ENCODE data around the gene HPS6. TPM values are rescaled to one million over a fixed set of nuclear protein-coding genes. Genes with fewer than 3 reads are reported as not detected.
"Not testable (repeated sequence)": the region's sequence is repeated elsewhere in the genome, so short reads cannot be mapped to it uniquely, and the experiment has no call there.

HPS6 gene
- total RNA-seq, 1 experiment from 2014 or later, result 31.7 TPM

- Histone ChIP-seq H3K27me3 (ENCODE audit: insufficient read depth, low read length) (no peaks in the 10 kb centered on the region), H3K79me2 (ENCODE audit: insufficient read depth, low read length) (no peaks in the 10 kb centered on the region), H3K4me3 (replicated peaks in 1 of 2; ENCODE audit: low read depth in 1 of 2, low read length in 2 of 2) (no peak overlapping the region), H3K9ac (ENCODE audit: low read length) (no peak overlapping the region), H4K20me1 (ENCODE audit: insufficient read depth) (no peaks in the 10 kb centered on the region), H3K4me1 (ENCODE audit: control insufficient read depth in 1 of 2, insufficient read depth in 2 of 2, low read length in 2 of 2) (no peaks in the 10 kb centered on the region), H2AFZ (ENCODE audit: low read depth, low read length, poor library complexity, severe bottlenecking) (no peak overlapping the region), H3K36me3 (ENCODE audit: control insufficient read depth in 1 of 2, insufficient read depth in 2 of 2, low read length in 2 of 2) (peaks cover 15 to 27% of the 10 kb centered on the region in 2 experiments; a peak in 3 of 4 replicates), H3K9me2 (ENCODE audit: insufficient read depth) (no peaks in the 10 kb centered on the region), H3K9me3 (ENCODE audit: control insufficient read depth in 1 of 2, insufficient read depth in 1 of 2, low read depth in 1 of 2, low read length in 2 of 2) (no peaks in the 10 kb centered on the region), H3K27ac (ENCODE audit: low read depth, low read length) (no peak overlapping the region), H3K4me2 (ENCODE audit: low read length) (no peak overlapping the region)
- intact Hi-C loops (cut with micrococcal nuclease), result no loop called here
- BruUV-seq (replicated peaks), result no TSS peak
- ATAC-seq (no peak), DNase-seq (ENCODE audit: low read depth, low spot score) (no peak)
- ChIA-PET POLR2A (interaction anchor here (1.1 to 1.5 kb wide), 2 partner anchors 10 to 22 kb away, joined by 3 to 4 read pairs; partner anchors contain the start of gene ARMH3), RAD21 (ENCODE audit: low non-redundant PET in 1 of 2, low total read pairs in 2 of 2, uncharacterized antibody in 2 of 2, unreplicated experiment in 2 of 2) (interaction anchor here in 1 of 2 experiments (0.7 kb wide), 1 partner anchor 16 kb away, joined by 3 read pairs; no protein-coding TSS in a partner anchor), CTCF (interaction anchor here (1.6 kb wide), 1 partner anchor 24 kb away, joined by 5 read pairs; no protein-coding TSS in a partner anchor)
- TF ChIP-seq SIN3A (IDR thresholded peaks at IDR 0.05; ENCODE audit: low read depth), result no peak
- no peak for TF ChIP-seq EZH2phosphoT487 (IDR thresholded peaks at IDR 0.05; ENCODE audit: borderline replicate concordance)
- TF ChIP-seq POLR2AphosphoS5 (IDR thresholded peaks at IDR 0.05; ENCODE audit: low read depth, low read length), result no peak
- TF ChIP-seq ZNF274 (IDR thresholded peaks at IDR 0.05; ENCODE audit: low read depth, low read length), result no peak
- no peak for TF ChIP-seq CTCF (IDR thresholded peaks at IDR 0.05 in 2 of 3, conservative IDR thresholded peaks at IDR 0.05 in 1 of 3; ENCODE audit: borderline replicate concordance in 1 of 3, insufficient read depth in 1 of 3, low read depth in 2 of 3, low read length in 2 of 3)
- no peak for TF ChIP-seq CEBPB (IDR thresholded peaks at IDR 0.05; ENCODE audit: low read depth)
- no peak for TF ChIP-seq YY1 (IDR thresholded peaks at IDR 0.05; ENCODE audit: extremely low read depth, insufficient replicate concordance, low read depth, low read length)
- TF ChIP-seq ZBTB33 (IDR thresholded peaks at IDR 0.05; ENCODE audit: extremely low read depth, insufficient replicate concordance, low read length), result no peak
- TF ChIP-seq MAX (IDR thresholded peaks at IDR 0.05), result no peak
- no peak for TF ChIP-seq POLR2A (IDR thresholded peaks at IDR 0.05; ENCODE audit: borderline replicate concordance, extremely low read depth, insufficient read depth, insufficient read length)
- TF ChIP-seq SP1 (IDR thresholded peaks at IDR 0.05; ENCODE audit: low read depth), result no peak
These were observed 31.4 kb upstream of the HPS6 start for GRCh38 chr10:102033787-102034186.

- H3K9me3 ChIP-seq (ENCODE audit: control insufficient read depth in 1 of 2, insufficient read depth in 1 of 2, low read depth in 1 of 2, low read length in 2 of 2); RAD21 ChIA-PET (ENCODE audit: low non-redundant PET in 1 of 2, low total read pairs in 2 of 2, uncharacterized antibody in 2 of 2, unreplicated experiment in 2 of 2); DNase-seq (ENCODE audit: low read depth, low spot score); H3K4me3 ChIP-seq (replicated peaks in 1 of 2; ENCODE audit: low read depth in 1 of 2, low read length in 2 of 2); H4K20me1 ChIP-seq (ENCODE audit: insufficient read depth); CTCF ChIA-PET; H3K9me2 ChIP-seq (ENCODE audit: insufficient read depth); intact Hi-C loops (cut with micrococcal nuclease); H3K4me2 ChIP-seq (ENCODE audit: low read length); H3K27ac ChIP-seq (ENCODE audit: low read depth, low read length); H2AFZ ChIP-seq (ENCODE audit: low read depth, low read length, poor library complexity, severe bottlenecking); H3K9ac ChIP-seq (ENCODE audit: low read length); ATAC-seq; H3K4me1 ChIP-seq (ENCODE audit: control insufficient read depth in 1 of 2, insufficient read depth in 2 of 2, low read length in 2 of 2); BruUV-seq (replicated peaks); H3K27me3 ChIP-seq (ENCODE audit: insufficient read depth, low read length); POLR2A ChIA-PET: not testable (repeated sequence)
- Histone ChIP-seq H3K36me3 (ENCODE audit: control insufficient read depth in 1 of 2, insufficient read depth in 2 of 2, low read length in 2 of 2) (peaks cover 16 to 23% of the 10 kb centered on the region in 2 experiments; a peak in 3 of 4 replicates), H3K79me2 (ENCODE audit: insufficient read depth, low read length) (peaks cover 11% of the 10 kb centered on the region; the same call in 1 of the 2 replicates)
These were observed 29.3 kb upstream of the HPS6 start for GRCh38 chr10:102035807-102036206.

All from HCT116 (cell line).